Activated CD4-positive, alpha-beta T cell treated with anti-CD3 and anti-CD28 coated beads, Interleukin-2, amount 10 ng/mL, durations not matched to agents 24 days and 14 days (primary cell): ENCODE measurements around the gene ZNF219. TPM values are rescaled to one million over a fixed set of nuclear protein-coding genes. Genes with fewer than 3 reads are reported as not detected.
"Not testable (repeated sequence)": the region's sequence is repeated elsewhere in the genome, so short reads cannot be mapped to it uniquely, and the experiment has no call there.

Experiments used
- DNase-seq: peaks from one replicate; pipeline ENCODE4 v3.0.0; 2022
- H3K27ac Mint-ChIP-seq: one replicate; pipeline ENCODE4 v1.8.0; 2022; ENCODE audit warnings: mild to moderate bottlenecking, mixed read lengths
- H3K27me3 Mint-ChIP-seq: one replicate; pipeline ENCODE4 v1.8.0; 2022; ENCODE audit warnings: mixed read lengths
- H3K36me3 Mint-ChIP-seq: one replicate; pipeline ENCODE4 v1.8.0; 2022; ENCODE audit warnings: low read depth, mild to moderate bottlenecking, mixed read lengths
- H3K4me1 Mint-ChIP-seq: one replicate; pipeline ENCODE4 v1.8.0; 2021; ENCODE audit warnings: mixed read lengths
- H3K4me3 Mint-ChIP-seq: one replicate; pipeline ENCODE4 v1.8.0; 2022; ENCODE audit warnings: mild to moderate bottlenecking, moderate library complexity, mixed read lengths
- H3K9me3 Mint-ChIP-seq: one replicate; pipeline ENCODE4 v1.8.0; 2021; ENCODE audit warnings: mixed read lengths
- intact Hi-C: fragments of 100-400 bp; cut with micrococcal nuclease; formaldehyde crosslinking; loops from one replicate; pipeline ENCODE4 v1.15.1; 2023
- total RNA-seq: library from RNA; stranded (reverse); gene quantifications from 2 replicates; pipeline ENCODE4 v1.2.3, GENCODE V29; 2022

The ZNF219 gene
- total RNA-seq, 1 donor from 2014 or later = 8.3 TPM

- intact Hi-C loops = no loop called here
- no peak for DNase-seq
- H3K4me3 Mint-ChIP-seq = no peak overlapping the region
Observed at GRCh38 chr14:21043974-21044618, 54.4 kb downstream of the ZNF219 start.

DNA sequence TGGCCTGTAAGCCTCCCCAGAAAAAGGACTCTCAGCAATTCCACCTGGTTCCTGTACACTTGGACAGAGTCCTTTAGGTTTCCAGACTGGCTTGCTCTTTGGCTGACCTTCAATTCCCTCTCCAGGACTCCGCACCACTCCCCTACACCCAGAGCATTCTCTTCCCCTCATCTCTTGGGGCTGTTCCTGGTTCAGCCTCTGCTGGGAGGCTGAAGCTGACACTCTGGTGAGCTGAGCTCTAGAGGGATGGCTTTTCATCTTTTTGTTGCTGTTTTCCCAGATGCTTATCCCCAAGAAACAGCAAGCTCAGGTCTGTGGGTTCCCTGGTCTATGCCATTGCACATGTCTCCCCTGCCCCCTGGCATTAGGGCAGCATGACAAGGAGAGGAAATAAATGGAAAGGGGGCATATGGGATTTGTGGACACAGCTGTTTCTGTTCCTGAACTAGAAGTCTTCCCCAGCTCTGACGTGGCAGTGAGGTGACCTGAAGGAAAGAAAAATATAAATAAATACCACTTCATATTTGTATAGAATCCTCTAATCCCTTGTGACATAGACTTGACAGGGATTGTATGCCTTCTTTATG, 55.0 kb downstream of the ZNF219 start:
- no peaks in the 10 kb centered on the region for H3K4me1 Mint-ChIP-seq
- no peak overlapping the region for H3K4me3 Mint-ChIP-seq
- H3K27ac Mint-ChIP-seq = no peak overlapping the region
- no peaks in the 10 kb centered on the region for H3K36me3 Mint-ChIP-seq
- peaks cover 39% of the 10 kb centered on the region for H3K27me3 Mint-ChIP-seq
- intact Hi-C loops = no loop called here
- H3K9me3 Mint-ChIP-seq = no peaks in the 10 kb centered on the region
- DNase-seq = no peak

More at GRCh38 chr14:21043974-21044618, 54.4 kb downstream of the ZNF219 start:
- Mint-ChIP-seq H3K27me3 (peaks cover 40% of the 10 kb centered on the region), H3K27ac (no peak overlapping the region), H3K9me3 (no peaks in the 10 kb centered on the region), H3K4me1 (no peaks in the 10 kb centered on the region), H3K36me3 (no peaks in the 10 kb centered on the region)

GRCh38 chr14:21042918-21043317, 55.5 kb downstream of the ZNF219 start:
- Mint-ChIP-seq H3K27ac (no peak overlapping the region), H3K9me3 (no peaks in the 10 kb centered on the region), H3K27me3 (peaks cover 40% of the 10 kb centered on the region), H3K36me3 (no peaks in the 10 kb centered on the region), H3K4me3 (no peak overlapping the region), H3K4me1 (no peaks in the 10 kb centered on the region)
- intact Hi-C loops = no loop called here
- DNase-seq = no peak

DNA sequence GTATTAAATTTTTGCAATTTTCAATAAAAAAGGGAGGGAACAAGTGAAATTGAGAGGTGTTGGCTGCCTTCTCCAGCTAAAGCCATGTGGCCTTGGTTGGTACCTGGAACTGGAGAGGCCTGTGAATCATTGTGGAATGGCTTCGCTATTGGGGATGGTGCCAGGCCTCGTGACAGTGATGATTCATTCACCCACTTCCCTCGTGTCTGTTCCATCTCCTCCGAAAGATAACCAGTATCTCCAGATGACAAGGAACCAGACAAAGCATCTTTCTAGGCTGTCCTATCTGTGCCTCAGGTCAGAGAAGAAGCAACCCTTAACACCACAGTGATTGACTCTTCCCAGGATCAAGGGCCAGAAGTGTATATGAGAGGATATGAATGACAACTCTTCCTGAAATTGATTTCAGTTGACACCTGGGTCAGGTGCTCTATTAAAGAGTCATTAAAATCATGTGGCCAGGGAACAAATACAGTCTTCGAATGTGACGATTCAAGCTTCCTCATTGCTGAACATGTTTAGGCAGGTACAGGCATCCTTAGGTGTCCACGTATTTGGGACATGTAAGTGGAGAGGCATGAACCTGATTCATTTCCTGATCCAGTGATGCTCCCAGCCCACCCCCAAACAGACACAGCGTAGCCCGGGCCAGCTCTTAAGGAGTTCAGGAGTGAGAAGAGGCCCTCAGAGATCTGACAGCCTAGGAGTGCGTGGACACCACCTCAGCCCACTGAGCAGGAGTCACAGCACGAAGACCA, 56.6 kb downstream of the ZNF219 start, which contains the start of gene RNASE7:
TSS of gene RNASE7 (plus strand) at position 687 of the 758 bp plus-strand sequence. CDS start 631 bp downstream, outside the sequence.
- no peak for DNase-seq
- Mint-ChIP-seq H3K27ac (no peak within 1 kb of the TSS), H3K4me1 (no peaks in the 10 kb centered on the region), H3K4me3 (no peak within 1 kb of the TSS), H3K36me3 (no peaks in the 10 kb centered on the region), H3K9me3 (no peaks in the 10 kb centered on the region), H3K27me3 (peaks cover 38% of the 10 kb centered on the region)
- intact Hi-C loops = no loop called here

GRCh38 chr14:21040941-21041340, 57.5 kb downstream of the ZNF219 start:
- not testable (repeated sequence) for H3K9me3 Mint-ChIP-seq, H3K27ac Mint-ChIP-seq, H3K4me1 Mint-ChIP-seq, DNase-seq, H3K36me3 Mint-ChIP-seq, H3K4me3 Mint-ChIP-seq
- intact Hi-C loops = loop anchor here (1.0 kb wide), 2 partner anchors 27 to 184 kb away; no protein-coding TSS in a partner anchor
- H3K27me3 Mint-ChIP-seq = peaks cover 36% of the 10 kb centered on the region

DNA sequence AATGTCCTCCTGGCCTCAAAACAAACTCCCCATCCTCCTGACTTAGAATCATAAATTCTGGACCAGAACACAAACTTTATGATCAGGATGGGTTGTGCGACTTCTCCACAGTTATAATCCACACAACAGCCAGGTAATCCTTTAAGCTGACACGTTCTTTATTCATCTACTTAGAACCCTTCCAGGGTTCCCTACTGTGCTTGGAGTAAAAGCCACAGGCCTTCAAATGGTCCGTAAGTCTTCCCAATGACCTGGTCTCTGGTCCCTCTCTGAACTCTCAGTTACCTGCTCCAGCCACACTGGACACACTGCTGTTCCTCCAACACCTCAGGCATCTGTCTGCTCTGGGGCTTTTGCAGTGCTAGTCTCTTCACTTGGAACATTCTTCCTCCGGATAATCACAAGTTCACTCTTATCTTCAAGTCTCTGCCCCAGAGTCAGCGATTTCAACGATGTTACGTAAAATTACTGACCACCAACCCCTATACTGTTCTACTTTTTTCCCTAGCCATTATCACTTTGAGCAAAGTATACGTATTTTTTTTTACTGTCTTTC, 58.0 kb downstream of the ZNF219 start:
- Mint-ChIP-seq H3K27me3 (peaks cover 33% of the 10 kb centered on the region), H3K4me1 (no peaks in the 10 kb centered on the region), H3K4me3 (no peak overlapping the region), H3K27ac (no peak overlapping the region), H3K9me3 (no peaks in the 10 kb centered on the region), H3K36me3 (no peaks in the 10 kb centered on the region)
- no peak for DNase-seq
- intact Hi-C loops = loop anchor here (1.0 kb wide), 2 partner anchors 26 to 183 kb away; no protein-coding TSS in a partner anchor

Other genes with a start within 250 kb of the ZNF219 start
- not detected in 2 replicates for gene RNASE3, start 207.3 kb downstream of the ZNF219 start, total RNA-seq
- not detected in 2 replicates for gene RNASE2, start 143.2 kb downstream of the ZNF219 start, total RNA-seq
- 94.6 and 99.1 TPM in 2 replicates for gene METTL17, start 108.7 kb downstream of the ZNF219 start, total RNA-seq
- 0.33 TPM in 1 of 2 replicates, not detected in the other for gene SLC39A2, start 99.4 kb downstream of the ZNF219 start, total RNA-seq
- gene NDRG2, start 73.6 kb downstream of the ZNF219 start, total RNA-seq = 1.9 and 2.3 TPM in 2 replicates
- gene TPPP2, start 68.4 kb downstream of the ZNF219 start, total RNA-seq = not detected in 2 replicates
- gene RNASE13, start 63.8 kb downstream of the ZNF219 start, total RNA-seq = not detected in 2 replicates
- gene RNASE7, start 56.3 kb downstream of the ZNF219 start, total RNA-seq = not detected in 2 replicates
- gene RNASE8, start 40.8 kb downstream of the ZNF219 start, total RNA-seq = not detected in 2 replicates
- not detected in 2 replicates for gene ARHGEF40, start 28.4 kb downstream of the ZNF219 start, total RNA-seq
- gene TMEM253, start 2.4 kb upstream of the ZNF219 start, total RNA-seq = not detected in 2 replicates
- gene OR5AU1, start 57.4 kb upstream of the ZNF219 start, total RNA-seq = not detected in 2 replicates
- 1,009 and 1,054 TPM in 2 replicates for gene HNRNPC, start 170.8 kb upstream of the ZNF219 start, total RNA-seq
- not detected in 2 replicates for gene RPGRIP1, start 181.4 kb upstream of the ZNF219 start, total RNA-seq